Stimulated activated CD8-positive, alpha-beta memory T cell treated with anti-CD3 and anti-CD28 coated beads, Interleukin-12 subunit alpha, Interleukin-12 subunit beta, amount 100 ng/mL, for 4 hours (primary cell): ENCODE measurements around the gene P2RY2.
"Not testable (repeated sequence)": the region's sequence is repeated elsewhere in the genome, so short reads cannot be mapped to it uniquely, and the experiment has no call there.

Experiments
- DNase-seq: peaks from one replicate; pipeline ENCODE4 v3.0.0-alpha.2; 2020; ENCODE audit warnings: low read depth

P2RY2 gene

DNA sequence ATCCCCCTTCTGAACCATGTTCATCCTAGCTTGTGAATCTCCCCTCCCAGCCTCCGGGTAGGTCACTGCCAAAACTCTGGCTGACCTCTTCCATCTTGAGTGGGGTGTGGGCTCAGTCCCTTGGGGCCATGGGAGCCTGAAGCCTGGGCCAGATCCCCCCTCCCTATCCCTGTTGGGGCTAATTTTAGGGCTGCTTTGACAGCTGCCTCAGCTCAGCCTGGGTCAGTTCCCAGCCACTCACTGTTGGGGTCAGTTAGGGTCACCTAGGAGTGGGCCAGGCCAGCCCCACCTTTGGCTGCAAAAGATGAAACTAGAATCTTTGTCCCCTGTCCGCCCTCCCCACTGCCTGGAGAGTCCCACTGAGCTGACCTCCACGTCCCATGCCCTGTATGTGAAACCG lies 29.8 kb upstream of the P2RY2 start:
- DNase-seq: no peak

- no peak for DNase-seq
Observed at GRCh38 chr11:73189315-73189714, 28.8 kb upstream of the P2RY2 start.

DNA sequence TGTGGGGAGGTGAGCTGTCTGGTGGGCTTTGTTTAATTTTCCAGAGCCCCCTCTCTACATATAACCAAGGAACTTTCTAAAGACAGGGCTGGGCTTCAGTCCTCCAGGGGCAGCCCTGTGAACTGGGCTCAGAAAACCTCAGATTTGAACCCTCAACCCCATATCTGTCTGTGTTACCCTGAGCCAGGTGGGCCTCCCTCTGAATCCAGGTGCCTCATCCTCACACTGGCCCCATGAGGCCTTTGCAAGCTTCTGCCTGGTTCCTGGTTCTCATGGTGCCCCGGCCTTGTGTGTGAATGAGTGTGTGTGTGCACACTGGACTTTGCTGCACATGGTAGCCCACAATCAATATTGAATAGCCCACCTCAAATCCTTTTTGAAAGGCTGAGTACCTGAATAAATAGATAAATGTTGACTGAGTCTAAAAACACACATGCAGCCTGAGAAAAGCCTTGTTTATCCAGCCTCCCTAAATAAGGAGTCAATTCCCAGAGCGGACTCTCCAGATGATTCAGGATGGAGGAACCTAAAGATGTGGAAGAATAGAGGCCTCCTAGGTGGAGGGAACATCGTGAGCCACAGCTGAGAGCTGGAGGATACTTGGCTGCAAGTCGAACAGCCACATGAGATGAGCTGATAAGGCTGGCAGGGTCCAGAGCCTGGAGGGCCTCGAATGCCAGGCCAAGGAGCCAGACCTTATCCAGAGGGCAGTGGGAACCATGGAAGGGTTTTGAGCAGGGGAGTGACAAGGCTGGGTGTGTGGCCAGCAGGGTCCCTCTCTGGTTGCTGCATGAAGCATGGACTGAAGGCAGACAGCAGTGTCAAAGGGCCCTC lies 28.1 kb upstream of the P2RY2 start:
- no peak for DNase-seq

GRCh38 chr11:73190557-73190885 lies 27.6 kb upstream of the P2RY2 start:
- DNase-seq: no peak

GRCh38 chr11:73191151-73191550 lies 26.9 kb upstream of the P2RY2 start:
- no peak for DNase-seq

- no peak for DNase-seq
Observed at GRCh38 chr11:73192272-73192671, 25.8 kb upstream of the P2RY2 start.

DNA sequence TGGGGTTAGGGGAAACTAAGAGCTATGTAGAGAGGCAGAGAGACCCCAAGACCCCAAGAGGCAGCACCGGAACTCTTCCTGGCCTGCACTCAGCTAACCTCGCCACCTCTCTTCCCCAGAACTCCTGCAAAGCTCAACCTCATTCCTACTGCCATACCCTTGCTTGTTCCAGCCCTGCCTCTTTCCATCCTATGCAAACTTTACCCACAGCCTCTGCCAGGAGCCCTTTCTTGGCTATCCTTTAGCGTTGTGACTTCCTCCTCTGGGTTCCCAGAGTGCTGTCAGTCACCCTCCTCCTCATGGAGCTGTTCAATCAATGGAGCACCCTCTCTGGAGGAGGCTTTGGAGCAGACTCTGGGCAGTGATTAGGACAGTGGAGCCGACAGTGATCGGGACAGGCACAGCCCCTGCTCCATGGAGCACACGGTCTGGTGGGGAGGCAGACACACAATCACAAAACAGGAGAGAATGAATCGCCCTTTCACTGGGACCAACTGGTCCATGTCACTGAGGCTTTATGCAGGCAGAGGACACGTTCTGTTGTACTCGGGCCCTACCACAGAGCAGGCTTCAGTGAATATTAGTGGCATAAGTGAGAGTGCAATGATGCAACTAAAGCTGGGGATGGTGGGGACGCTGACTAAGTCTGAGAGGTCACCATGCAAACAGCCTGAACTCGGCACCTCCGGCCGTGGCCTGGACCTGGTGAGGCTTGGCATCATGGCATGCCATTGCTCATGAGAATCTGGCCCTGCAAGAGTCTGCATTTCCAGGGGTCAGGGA lies 24.6 kb upstream of the P2RY2 start:
- no peak for DNase-seq

DNA sequence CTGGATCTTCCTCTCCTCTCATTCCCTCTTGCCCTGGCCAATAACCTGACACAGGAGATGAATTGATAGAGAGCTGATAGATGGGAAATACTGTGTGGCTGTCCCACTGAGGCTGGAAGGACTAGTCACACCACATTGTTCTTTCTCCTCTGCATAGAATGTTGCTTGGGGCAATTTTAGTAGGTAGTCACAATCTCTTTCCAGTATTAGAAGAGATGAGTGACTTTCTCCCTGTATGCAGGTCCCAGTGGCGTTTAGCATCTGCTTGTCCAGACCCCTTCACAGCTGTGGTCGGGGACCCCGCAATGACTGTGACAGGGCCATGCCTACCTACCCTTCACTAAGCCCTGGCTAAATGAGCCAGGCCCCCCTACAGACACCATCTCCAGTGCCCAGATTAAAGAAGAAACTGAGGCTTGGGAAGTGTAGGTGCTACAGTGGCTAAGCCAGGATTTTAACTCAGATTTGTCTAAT lies 24.0 kb upstream of the P2RY2 start:
- no peak for DNase-seq

GRCh38 chr11:73194593-73194992 lies 23.5 kb upstream of the P2RY2 start:
- DNase-seq: no peak

DNA sequence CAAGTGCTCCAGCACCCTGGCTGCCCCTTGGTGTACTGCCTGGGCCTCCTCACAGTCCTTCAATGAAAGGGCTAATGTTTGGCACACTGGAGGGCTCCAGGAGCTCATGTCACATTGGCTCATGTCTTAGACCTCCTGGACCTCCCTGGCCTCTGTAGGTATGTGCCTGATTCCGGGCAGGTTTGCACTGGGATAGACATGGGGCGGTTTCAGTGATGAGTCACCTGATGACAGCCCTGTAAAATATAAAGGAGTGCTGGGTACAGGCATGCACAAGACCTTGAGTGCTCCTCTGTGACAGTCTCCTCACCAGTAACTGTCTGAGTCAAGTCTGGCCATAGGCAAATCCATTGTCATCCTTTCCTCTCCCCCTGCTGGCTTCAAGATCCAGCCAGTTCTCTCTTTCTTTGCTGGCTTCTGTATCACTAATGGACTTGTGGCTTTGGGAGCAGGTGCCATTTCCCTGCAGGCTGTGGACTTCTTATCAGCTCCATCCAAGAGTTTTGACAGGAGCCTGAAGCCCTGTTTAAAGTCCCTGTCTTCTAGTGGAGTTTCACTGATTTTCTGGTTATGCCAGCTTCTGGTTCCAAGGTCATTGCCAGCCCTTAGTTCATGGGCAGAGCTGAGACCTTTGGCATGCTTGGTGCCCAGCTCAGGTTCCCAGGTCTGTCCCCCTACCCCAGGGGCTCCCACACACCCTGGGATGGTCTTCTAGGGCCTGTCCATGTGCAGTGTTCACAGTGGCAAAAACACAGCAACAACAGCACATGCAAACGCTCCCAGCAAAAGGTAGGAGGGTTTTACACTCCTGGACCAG lies 22.7 kb upstream of the P2RY2 start:
- DNase-seq: no peak

DNA sequence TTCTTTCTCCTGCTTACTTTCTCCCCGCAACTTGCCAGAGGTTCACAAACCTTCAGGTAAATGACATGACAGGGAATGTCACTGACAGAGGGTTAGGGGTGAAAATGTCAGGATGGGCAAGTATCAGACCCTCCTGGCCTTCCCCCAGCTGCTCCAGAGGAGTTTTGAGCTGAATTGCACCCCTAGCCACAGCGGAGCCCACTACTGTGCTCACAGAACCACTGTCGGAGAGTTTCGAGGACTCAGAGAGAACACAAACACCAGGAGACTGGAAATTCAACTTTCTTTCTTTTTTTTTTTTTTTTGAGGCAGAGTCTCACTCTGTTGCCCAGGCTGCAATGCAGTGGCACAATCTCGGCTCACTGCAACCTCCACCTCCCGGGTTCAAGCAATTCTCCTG lies 21.5 kb upstream of the P2RY2 start:
- no peak for DNase-seq

GRCh38 chr11:73197348-73197747 lies 20.7 kb upstream of the P2RY2 start:
- no peak for DNase-seq

DNA sequence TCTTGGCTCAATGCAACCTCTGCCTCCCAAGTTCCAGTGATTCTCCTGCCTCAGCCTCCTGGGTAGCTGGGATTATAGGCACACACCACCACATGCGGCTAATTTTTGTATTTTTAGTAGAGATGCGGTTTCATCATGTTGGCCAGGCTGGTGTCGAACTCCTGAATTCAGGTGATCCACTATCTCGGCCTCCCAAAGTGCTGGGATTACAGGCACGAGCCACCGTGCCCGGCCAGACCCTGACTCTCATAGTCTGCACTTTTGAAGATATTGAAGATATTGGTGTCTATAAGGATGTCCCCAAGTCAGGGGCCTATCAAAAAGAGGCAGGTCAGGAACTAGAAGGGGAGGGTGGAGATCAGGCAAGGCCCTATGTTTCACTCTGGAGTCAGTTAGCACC lies 20.3 kb upstream of the P2RY2 start:
- not testable (repeated sequence) for DNase-seq

DNA sequence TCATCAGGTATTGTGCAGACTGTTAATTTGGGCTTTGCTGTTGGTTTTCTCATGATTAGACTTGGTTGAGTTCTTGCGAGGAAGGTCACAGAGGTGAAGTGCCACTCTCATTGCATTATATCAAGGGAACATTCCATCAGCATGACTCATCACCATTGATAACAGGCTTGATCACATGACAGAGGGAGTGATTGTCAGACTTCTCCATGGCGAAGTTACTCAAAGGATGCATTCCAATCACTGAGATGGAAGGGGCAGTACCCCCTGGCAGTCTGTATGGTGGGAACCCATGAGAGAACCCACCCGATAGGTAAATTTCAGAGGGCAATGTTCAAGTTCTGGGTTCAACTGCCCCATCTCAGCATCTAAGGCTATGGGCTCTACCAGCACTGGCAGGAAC lies 19.4 kb upstream of the P2RY2 start:
- no peak for DNase-seq

DNA sequence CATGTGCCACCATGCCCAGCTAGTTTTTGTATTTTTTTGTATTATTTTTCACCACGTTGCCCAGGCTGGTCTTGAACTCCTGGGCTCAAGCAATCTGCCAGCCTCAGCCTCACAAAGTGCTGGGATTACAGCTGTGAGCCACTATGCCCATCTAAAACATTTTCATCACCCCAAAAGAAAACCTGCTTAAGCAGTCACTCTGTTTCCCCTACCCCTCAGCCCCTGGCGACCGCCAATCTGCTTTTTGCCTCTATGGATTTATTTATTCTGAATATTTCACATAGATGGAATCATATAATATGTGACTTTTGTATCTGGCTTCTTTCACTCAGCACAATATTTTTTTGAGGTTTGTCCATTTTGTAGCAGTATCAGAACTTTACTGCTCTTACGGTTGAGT lies 18.6 kb upstream of the P2RY2 start:
- no peak for DNase-seq

DNA sequence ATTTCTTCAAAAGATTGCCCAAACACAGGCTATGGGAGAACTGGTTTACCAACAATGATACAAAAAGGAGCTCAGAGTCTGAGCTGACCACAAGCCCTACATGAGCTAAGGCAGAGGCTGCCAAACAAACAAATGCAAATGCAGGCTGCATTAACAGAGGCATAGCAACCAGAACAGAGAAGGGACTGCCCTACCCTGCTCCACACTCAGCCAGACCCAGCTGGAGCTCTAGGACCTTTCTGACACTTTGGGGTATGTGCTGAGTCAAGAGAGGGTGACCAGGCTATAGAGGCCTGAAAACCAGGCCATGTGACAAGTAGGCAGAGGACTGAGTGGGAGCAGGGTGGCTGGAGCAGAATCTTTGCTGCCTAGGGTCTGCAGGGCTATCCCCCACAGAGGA lies 17.8 kb upstream of the P2RY2 start:
- no peak for DNase-seq

DNA sequence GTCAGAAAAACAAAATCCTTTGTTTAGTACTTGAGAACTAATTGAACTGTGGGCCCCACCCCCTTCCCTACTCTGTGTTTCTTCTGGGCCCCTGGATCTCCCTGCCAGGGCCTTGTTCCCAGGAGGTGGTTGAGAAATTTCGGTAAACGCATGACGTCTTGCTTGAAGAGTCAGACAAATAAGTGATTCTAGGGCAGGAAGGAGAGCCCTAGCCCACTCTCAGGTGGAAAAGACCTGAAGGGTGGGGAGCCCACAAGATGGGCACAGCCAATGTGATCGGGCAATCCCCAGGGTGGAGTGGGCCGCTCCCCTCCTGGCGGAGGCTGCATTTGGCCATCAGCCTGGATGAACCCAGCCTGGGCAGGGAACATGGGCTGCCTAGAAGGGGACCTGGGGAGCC lies 16.8 kb upstream of the P2RY2 start:
- no peak for DNase-seq

DNA sequence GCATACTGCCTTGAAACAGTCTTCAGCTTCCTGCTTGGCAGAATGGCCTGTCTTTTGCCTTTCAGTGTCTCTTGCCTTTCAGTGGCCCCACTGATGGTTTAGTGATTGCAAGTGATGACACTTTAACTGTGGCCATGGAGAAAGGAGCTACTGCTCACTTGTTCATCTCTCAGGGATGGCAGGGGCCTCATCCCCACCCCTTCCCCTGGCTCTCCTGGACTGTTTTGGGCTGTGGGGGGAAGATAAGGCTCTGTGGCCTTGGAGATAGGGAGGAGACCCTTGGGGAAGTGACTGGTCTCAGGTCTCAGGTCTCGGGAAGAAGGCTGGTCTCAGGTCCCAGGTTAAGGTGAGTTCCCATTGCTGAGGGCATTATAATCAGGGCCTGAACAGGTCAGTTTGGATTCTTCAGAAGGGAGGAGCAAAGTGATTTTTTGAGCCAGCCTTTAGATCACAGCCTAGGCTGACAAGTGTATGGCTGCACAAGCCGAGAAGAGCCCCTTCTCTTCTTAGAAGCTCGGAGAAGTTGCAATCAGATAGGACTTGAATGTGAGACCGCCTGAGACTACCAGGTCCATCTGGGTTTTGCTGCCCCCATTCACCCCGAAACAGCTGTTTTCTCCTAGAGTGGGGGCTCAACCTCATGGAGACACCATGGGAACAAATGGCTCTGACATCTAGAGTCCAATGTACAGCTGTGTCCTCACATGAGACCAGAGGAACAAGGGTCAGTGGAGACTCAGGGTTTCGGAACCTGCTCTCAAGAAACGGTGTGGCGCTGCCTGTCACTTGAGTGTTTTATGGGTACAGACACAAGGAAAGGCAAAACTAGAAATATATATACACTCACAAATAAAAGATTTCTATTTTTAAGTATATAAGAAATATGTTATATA lies 15.9 kb upstream of the P2RY2 start:
- DNase-seq: no peak

GRCh38 chr11:73203322-73203721 lies 14.8 kb upstream of the P2RY2 start:
- DNase-seq: no peak

DNA sequence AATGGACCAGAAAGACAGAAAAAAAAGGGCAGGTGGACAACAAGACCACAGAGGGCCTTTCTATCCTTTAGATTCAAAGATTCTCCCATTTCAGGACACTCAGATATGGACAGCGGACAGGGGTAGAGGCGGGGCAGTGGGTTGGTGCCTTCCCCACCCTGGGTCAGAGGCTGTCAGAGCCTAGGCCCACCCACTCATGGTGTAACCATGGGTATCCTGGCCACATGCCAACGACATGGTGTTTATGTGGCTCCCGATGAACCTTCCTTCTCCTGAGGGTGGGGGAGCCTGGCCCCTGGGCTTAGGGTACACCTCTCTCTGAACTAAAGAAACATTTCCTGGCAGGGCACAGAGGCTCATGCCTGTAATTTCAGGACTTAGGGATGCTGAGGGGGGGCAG lies 14.3 kb upstream of the P2RY2 start:
- no peak for DNase-seq

GRCh38 chr11:73204711-73205121 lies 13.4 kb upstream of the P2RY2 start:
- DNase-seq: no peak
